Cardiac ventricle fibroblast (primary cell): Measurements from ENCODE around the gene TMX4. TPM values are rescaled to one million over a fixed set of nuclear protein-coding genes. Genes with fewer than 3 reads are reported as not detected.

Experiments used
- total RNA-seq: library from RNA; depleted of rRNA; stranded (reverse); fragments of >200 nt; gene quantifications from 2 replicates; pipeline ENCODE4 v1.2.3, GENCODE V29; 2015

Gene TMX4, protein sequence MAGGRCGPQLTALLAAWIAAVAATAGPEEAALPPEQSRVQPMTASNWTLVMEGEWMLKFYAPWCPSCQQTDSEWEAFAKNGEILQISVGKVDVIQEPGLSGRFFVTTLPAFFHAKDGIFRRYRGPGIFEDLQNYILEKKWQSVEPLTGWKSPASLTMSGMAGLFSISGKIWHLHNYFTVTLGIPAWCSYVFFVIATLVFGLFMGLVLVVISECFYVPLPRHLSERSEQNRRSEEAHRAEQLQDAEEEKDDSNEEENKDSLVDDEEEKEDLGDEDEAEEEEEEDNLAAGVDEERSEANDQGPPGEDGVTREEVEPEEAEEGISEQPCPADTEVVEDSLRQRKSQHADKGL
- total RNA-seq = 31.8 and 34.0 TPM in 2 replicates

DNA sequence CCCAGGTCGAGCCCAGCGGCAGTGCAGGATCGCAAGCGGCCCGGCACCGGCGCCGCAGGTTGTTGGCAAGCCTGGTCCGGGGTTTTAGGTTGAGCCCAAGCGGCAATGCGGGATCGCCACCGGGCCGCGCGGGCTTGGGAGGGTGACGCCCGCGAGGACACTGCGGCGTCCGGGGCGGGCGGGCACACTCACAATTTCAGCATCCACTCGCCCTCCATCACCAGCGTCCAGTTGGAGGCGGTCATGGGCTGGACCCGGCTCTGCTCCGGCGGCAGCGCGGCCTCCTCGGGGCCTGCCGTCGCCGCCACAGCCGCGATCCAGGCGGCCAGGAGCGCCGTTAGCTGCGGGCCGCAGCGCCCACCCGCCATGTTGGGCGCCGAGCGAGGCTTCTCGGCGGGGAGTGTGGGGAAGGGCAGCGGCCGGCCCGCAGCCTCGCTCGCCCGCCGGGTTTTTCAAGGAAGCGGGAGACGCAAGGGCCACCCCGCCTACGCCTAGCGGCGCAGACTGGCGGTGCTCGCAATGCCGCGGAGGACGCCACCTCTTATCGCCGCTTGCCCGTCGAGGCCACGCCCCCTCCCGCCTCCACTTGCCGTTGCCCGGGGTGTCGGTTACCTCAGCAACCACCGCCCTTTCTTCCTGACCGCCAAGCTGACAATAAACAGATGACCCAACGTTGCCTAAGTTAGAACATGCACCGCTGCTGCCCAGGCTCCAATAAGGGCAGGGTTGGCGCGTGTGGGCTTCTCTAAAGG is at the start of gene TMX4:
TMX4 (minus strand) TSS at position 516 of the 752 bp plus-strand sequence; CDS start at position 368, 148 bp downstream.

DNA sequence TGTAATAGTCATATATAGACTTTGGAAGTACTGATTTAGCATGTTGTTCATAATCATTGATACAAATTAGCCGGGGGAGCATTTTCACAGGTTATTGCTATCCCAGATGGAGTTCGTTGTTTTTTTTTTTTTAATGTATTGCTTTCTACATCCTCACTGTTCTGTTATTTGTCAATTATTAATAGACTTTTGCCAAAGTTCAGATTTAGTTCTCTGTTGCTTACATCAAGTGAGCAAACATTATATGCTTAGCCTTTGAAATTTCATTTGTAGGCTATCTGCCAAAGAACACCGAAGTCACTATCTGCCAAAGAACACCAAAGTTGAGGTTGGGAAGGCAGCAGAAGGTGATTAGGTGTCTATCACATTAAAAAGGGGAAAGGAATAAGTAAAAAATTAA is 79.2 kb downstream of the TMX4 start, which contains the start of gene HAO1:
HAO1 (minus strand) TSS at position 118 of the 400 bp plus-strand sequence; CDS start at position 82, 36 bp downstream.

Other genes with a start within 250 kb of the TMX4 start
- not detected in 2 replicates for gene HAO1, start 79.3 kb downstream of the TMX4 start, total RNA-seq
- 6.9 and 9.7 TPM in 2 replicates for gene PLCB1, start 112.5 kb upstream of the TMX4 start, total RNA-seq